GM19351 (cell line): ENCODE measurements around the gene CTNNA3.
"Not testable (repeated sequence)": the region's sequence is repeated elsewhere in the genome, so short reads cannot be mapped to it uniquely, and the experiment has no call there.

Source experiments
- ATAC-seq: cut with Tn5 transposase; IDR thresholded peaks from one replicate; pipeline ENCODE4 v1.9.1; 2021; ENCODE audit warnings: mild to moderate bottlenecking, moderate library complexity; ENCODE audit not compliant: unreplicated experiment

The CTNNA3 gene

GRCh38 chr10:67606572-67606971 is 89.4 kb downstream of the CTNNA3 start:
- no peak for ATAC-seq

DNA sequence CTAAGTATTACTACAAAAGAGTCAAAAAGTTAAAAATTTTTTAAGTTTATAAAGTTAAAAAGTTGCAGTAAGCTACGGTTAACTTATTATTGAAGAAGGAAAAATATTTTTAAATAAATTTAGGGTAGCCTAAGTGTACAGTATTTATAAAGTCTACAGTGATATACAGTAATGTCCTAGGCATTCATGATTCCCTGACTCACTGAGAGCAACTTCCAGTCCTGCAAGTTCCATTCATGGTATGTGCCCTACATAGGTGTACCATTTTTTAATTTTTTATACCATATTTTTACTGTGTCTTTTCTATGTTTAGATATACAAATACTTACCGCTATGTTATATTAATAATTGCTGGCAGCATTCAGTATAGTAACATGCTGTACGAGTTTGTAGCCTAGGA is 92.3 kb downstream of the CTNNA3 start:
- ATAC-seq: no peak

GRCh38 chr10:67603086-67603485 is 92.9 kb downstream of the CTNNA3 start:
- no peak for ATAC-seq

GRCh38 chr10:67602268-67602950 is 93.6 kb downstream of the CTNNA3 start:
- no peak for ATAC-seq

GRCh38 chr10:67599597-67599996 is 96.4 kb downstream of the CTNNA3 start:
- no peak for ATAC-seq

DNA sequence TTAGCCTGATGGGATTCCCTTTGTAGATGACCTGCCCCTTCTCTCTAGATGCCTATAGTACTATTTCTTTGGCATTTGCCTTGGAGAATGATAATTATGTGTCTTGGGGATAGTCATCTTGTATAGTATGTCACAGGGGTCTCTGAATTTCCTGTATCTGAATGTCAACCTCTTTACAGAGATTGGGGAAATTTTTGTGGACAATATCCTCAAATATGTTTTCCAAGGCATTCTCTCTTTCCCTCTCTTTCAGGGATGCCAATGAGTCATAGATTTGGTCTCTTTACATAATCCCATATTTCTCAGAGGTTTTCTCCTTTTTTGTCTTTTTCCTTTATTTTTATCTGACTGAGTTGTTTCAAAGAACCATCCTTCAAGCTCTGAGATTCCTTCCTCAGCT is 99.4 kb downstream of the CTNNA3 start:
- ATAC-seq: no peak

GRCh38 chr10:67587771-67588170 is 108.2 kb downstream of the CTNNA3 start:
- ATAC-seq: no peak

- ATAC-seq: no peak
These were observed 120.5 kb downstream of the CTNNA3 start for GRCh38 chr10:67575532-67575931.

- ATAC-seq: no peak
These were observed 122.5 kb downstream of the CTNNA3 start for GRCh38 chr10:67573484-67573883.

- no peak for ATAC-seq
These were observed 124.5 kb downstream of the CTNNA3 start for GRCh38 chr10:67571503-67571902.

DNA sequence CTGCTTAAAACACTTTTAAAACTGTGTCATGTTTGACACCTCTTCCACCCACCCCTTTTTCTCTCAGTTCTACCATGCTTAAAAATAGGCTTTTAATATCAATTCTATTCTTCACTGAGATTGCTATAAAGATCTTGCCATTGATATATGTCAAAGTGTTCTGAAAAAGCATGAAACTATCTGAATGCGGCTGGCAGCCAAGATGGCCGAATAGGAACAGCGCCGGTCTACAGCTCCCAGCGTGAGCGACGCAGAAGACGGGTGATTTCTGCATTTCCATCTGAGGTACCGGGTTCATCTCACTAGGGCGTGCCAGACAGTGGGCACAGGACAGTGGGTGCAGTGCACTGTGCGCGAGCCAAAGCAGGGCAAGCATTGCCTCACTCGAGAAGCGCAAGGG is 137.7 kb downstream of the CTNNA3 start:
- not testable (repeated sequence) for ATAC-seq

GRCh38 chr10:67553254-67553653 is 142.7 kb downstream of the CTNNA3 start:
- no peak for ATAC-seq

- no peak for ATAC-seq
These were observed 145.1 kb downstream of the CTNNA3 start for GRCh38 chr10:67550838-67551402.

GRCh38 chr10:67550046-67550445 is 145.9 kb downstream of the CTNNA3 start:
- no peak for ATAC-seq

- no peak for ATAC-seq
These were observed 146.6 kb downstream of the CTNNA3 start for GRCh38 chr10:67549390-67549789.

DNA sequence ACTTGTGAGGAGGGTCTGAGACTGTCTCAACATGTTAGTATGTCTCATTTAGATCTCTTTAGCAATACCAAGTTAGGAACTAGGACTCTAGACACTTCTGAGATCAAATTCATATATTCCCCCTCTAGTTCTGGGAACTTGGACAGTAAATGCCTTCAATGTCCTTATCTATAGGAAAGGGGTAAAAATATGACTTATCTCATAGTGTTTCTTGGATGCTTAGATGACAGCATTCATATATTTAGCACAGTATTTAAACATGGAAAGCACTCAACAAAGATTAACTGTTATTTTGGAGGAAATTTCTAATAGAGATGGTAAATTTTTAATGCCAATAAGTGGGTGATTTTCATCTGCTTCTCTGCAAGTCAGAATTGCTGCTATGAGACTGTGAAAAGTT is 154.6 kb downstream of the CTNNA3 start:
- ATAC-seq: no peak

DNA sequence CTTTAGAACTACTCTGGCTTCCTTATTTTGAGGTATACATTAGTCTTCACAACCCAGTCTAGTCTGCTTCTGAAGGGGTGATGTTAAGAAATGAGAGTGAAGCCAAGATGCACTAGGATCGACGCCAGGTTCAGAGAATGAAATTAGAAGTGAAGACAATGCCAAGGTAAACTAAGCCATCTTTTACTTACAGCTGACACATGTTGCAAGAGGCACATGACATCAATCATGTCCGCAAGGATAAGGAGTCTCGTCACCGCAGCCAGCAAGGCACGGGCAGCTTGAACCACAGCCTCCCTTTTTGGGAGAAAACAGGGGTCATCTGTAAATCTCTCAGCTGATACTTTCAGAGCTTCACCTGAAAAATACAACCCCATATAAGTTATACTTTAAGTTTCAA is 156.7 kb downstream of the CTNNA3 start:
- ATAC-seq: no peak

DNA sequence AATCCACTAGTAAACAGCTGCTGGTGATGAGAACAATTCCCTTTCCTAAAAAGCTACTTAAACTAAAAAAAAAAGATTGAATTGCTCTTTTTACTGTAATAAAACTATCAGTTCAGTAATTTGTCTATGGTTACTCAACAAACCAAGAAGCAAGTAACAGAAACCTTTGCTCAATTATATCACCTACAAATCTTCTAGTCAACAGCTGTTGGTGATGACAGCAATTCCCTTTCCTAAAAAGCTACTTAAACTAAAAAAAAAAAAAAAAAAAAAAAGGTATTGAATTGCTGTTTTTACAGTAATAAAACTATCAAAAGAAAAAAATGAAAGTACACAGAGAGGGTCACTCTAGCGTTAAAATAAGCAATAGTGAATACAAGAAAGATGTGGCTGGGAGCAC is 158.1 kb downstream of the CTNNA3 start:
- ATAC-seq: no peak

DNA sequence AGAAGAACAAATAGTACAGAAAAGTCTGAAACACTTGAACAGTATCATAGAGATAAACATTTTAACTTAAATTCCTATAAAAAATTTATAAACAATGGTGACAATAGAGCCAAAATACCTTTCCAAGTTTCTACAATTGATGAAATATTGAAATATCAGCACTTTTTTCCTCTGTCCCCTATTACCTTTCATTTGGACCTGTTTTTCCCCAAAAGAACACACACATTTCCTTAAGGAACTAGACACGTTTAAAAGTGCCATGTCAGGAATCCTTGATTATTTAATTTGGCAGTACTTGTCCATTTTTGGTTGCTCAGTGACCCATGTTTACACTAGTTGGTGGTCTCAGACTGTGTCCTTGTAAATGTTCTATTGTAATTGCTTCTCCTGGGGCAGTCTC is 162.6 kb downstream of the CTNNA3 start:
- no peak for ATAC-seq

DNA sequence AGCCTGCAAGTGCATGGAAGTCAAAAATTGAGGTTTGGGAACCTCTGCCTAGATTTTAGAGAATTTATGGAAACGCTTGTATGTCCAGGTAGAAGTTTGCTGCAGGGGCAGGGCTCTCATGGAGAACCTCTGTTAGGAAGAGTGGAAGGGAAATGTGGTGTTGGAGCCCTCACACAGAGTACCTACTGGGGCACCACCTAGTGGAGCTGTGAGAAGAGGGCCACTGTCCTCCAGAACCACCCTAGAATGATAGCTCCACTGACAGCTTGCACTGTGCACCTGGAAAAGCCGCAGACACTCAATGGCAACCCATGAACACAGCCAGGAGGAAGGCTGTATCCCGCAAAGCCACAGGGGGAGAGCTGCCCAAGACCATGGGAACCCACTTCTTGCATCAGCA is 165.0 kb downstream of the CTNNA3 start:
- not testable (repeated sequence) for ATAC-seq

DNA sequence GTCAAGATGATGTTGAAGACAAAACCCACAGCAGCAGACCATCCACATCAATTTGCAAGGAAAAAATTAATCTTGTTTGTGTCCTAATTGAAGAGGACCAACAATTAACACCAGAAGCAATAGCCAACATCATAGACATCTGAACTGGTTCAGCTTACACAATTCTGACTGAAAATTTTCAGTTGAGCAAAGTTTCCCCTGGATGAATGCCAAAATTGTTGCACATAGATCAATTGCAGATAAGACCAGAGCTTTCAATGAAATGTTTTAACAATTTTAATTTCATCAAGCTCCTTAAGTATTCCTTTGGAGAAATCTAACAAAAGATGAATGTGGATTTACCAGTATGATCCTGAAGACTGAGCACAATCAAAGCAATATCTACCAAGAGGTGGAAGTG is 168.6 kb downstream of the CTNNA3 start:
- ATAC-seq: no peak

GRCh38 chr10:67521546-67521945 is 174.4 kb downstream of the CTNNA3 start:
- ATAC-seq: peak; percentile 33
